Measurements from ENCODE around the gene TBC1D17. TPM values are rescaled to one million over a fixed set of nuclear protein-coding genes. Genes with fewer than 3 reads are reported as not detected.

Gene TBC1D17
- total RNA-seq, 1 donor from 2014 or later = 29.1 TPM

DNA sequence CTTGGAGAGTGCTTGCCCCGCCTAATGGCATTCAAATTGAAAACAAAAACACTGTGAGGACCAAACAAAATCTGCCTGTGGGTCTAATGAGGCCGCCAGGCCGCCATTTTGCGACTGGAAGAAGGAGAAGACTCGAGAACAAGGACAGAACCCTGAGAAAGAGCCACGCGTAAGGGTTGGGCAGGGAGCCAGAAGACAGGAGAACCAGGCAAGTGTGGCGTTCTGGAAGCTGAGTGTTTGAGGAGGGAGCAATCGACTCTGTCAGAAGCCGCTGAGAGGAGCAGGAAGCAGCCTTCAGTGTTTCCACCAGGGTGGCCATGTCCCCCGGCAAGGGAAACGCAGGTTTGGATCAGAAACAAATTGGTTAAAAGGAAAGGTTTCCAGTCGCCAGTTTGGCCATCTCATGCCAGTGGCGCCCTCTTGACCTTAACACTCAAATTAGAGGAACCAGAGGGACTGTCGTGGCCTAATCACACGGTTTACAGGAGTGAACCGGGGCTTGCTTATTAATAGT lies 36.7 kb upstream of the TBC1D17 start:
- Mint-ChIP-seq H3K4me1 (ENCODE audit: low read depth, unreplicated experiment) (peaks cover 11% of the 10 kb centered on the region), H3K9me3 (ENCODE audit: unreplicated experiment) (no peaks in the 10 kb centered on the region), H3K36me3 (ENCODE audit: low read depth, unreplicated experiment) (peaks cover 22% of the 10 kb centered on the region), H3K4me3 (ENCODE audit: unreplicated experiment) (no peak overlapping the region), H3K27ac (ENCODE audit: unreplicated experiment) (no peak overlapping the region), H3K27me3 (ENCODE audit: low read depth, unreplicated experiment) (no peaks in the 10 kb centered on the region)
- Histone ChIP-seq H3K9ac (ENCODE audit: low read length) (no peak overlapping the region), H3K27me3 (ENCODE audit: insufficient read depth, low read length) (no peaks in the 10 kb centered on the region), H3K79me2 (ENCODE audit: insufficient read depth, low read length) (no peaks in the 10 kb centered on the region), H3K36me3 (ENCODE audit: insufficient read depth, low read length) (peaks cover 10% of the 10 kb centered on the region), H3K4me3 (ENCODE audit: insufficient read depth, low read depth, low read length) (no peak overlapping the region), H3K4me1 (ENCODE audit: insufficient read depth, low read length) (peaks cover 5% of the 10 kb centered on the region), H4K20me1 (ENCODE audit: insufficient read depth, low read length) (peaks cover 11% of the 10 kb centered on the region), H3K9me3 (ENCODE audit: insufficient read depth, low read depth, low read length) (no peaks in the 10 kb centered on the region), H3K27ac (ENCODE audit: low read depth, low read length) (no peak overlapping the region), H3K4me2 (ENCODE audit: low read length) (no peak overlapping the region), H2AFZ (ENCODE audit: low read depth, low read length) (no peak overlapping the region)
- DNase-seq (ENCODE audit: low read depth) (no peak), FAIRE-seq (no peak)
- TF ChIP-seq EZH2 (IDR thresholded peaks at IDR 0.05; ENCODE audit: insufficient read depth, low read length) (no peak), CTCF (IDR thresholded peaks at IDR 0.05; ENCODE audit: insufficient read depth, low read depth, low read length) (no peak)

GRCh38 chr19:49843265-49843664 lies 34.2 kb upstream of the TBC1D17 start:
- no peaks in the 10 kb centered on the region for H3K9me3 ChIP-seq (ENCODE audit: insufficient read depth, low read depth, low read length)

More at GRCh38 chr19:49843265-49843664, 34.2 kb upstream of the TBC1D17 start:
- Histone ChIP-seq H3K79me2 (ENCODE audit: insufficient read depth, low read length) (no peaks in the 10 kb centered on the region), H3K27me3 (ENCODE audit: insufficient read depth, low read length) (no peaks in the 10 kb centered on the region), H3K4me1 (ENCODE audit: insufficient read depth, low read length) (peaks cover 3% of the 10 kb centered on the region), H3K36me3 (ENCODE audit: insufficient read depth, low read length) (peaks cover 7% of the 10 kb centered on the region), H3K9ac (ENCODE audit: low read length) (no peak overlapping the region), H3K4me2 (ENCODE audit: low read length) (no peak overlapping the region), H2AFZ (ENCODE audit: low read depth, low read length) (no peak overlapping the region), H3K4me3 (ENCODE audit: insufficient read depth, low read depth, low read length) (no peak overlapping the region), H4K20me1 (ENCODE audit: insufficient read depth, low read length) (peaks cover 12% of the 10 kb centered on the region), H3K27ac (ENCODE audit: low read depth, low read length) (no peak overlapping the region)
- H3K36me3 Mint-ChIP-seq (ENCODE audit: low read depth, unreplicated experiment) = peaks cover 17% of the 10 kb centered on the region
- H3K27me3 Mint-ChIP-seq (ENCODE audit: low read depth, unreplicated experiment) = no peaks in the 10 kb centered on the region
- H3K4me3 Mint-ChIP-seq (ENCODE audit: unreplicated experiment) = no peak overlapping the region
- no peak for DNase-seq (ENCODE audit: low read depth)
- FAIRE-seq = no peak
- peaks cover 10% of the 10 kb centered on the region for H3K4me1 Mint-ChIP-seq (ENCODE audit: low read depth, unreplicated experiment)
- no peak for TF ChIP-seq EZH2 (IDR thresholded peaks at IDR 0.05; ENCODE audit: insufficient read depth, low read length)
- no peak for TF ChIP-seq CTCF (IDR thresholded peaks at IDR 0.05; ENCODE audit: insufficient read depth, low read depth, low read length)
- H3K9me3 Mint-ChIP-seq (ENCODE audit: unreplicated experiment) = peaks cover 4% of the 10 kb centered on the region
- no peak overlapping the region for H3K27ac Mint-ChIP-seq (ENCODE audit: unreplicated experiment)
